SK-N-SH treated with all-trans-retinoic acid at 6 μM for 48 hours (cell line): ENCODE data around the gene NFIA.

Experiments
- ATAC-seq: fragments of 200-7000 bp; cut with Tn5 transposase; 3 replicates; pipeline ENCODE4 v1.9.1; 2020; ENCODE audit warnings: mild to moderate bottlenecking, moderate library complexity
- BACH2 ChIP-seq: fragments of 250-450 bp; sonication (Bioruptor Pico); IDR thresholded peaks from 2 replicates; pipeline ENCODE4 v1.9.0; 2021; ENCODE audit warnings: mild to moderate bottlenecking, borderline replicate concordance
- CREB5 ChIP-seq: fragments of 250-450 bp; sonication (Bioruptor Pico); IDR thresholded peaks from 2 replicates; pipeline ENCODE4 v1.5.1; 2020; ENCODE audit warnings: low read depth, mild to moderate bottlenecking, moderate library complexity
- CSDC2 ChIP-seq: fragments of 250-450 bp; sonication (Bioruptor Pico); IDR thresholded peaks from 2 replicates; pipeline ENCODE4 v1.5.0; 2020; ENCODE audit warnings: mild to moderate bottlenecking, moderate library complexity
- ESRRG ChIP-seq: fragments of 250-450 bp; sonication (Bioruptor Pico); IDR thresholded peaks from 2 replicates; pipeline ENCODE4 v1.6.1; 2021; ENCODE audit warnings: mild to moderate bottlenecking
- GLIS3 ChIP-seq: fragments of 250-450 bp; sonication (Bioruptor Pico); IDR thresholded peaks from 2 replicates; pipeline ENCODE4 v1.5.0; 2020; ENCODE audit warnings: mild to moderate bottlenecking, moderate library complexity
- ISL1 ChIP-seq: fragments of 250-450 bp; sonication (Bioruptor Pico); IDR thresholded peaks from 2 replicates; pipeline ENCODE4 v2.1.2; 2022; ENCODE audit warnings: mild to moderate bottlenecking, moderate library complexity
- OSR1 ChIP-seq: fragments of 250-450 bp; sonication (Bioruptor Pico); IDR thresholded peaks from 2 replicates; pipeline ENCODE4 v1.8.0; 2022; ENCODE audit warnings: moderate library complexity, mild to moderate bottlenecking, inconsistent platforms
- PPARA ChIP-seq: fragments of 250-450 bp; sonication (Bioruptor Pico); IDR thresholded peaks from 2 replicates; pipeline ENCODE4 v1.5.0; 2020; ENCODE audit warnings: mild to moderate bottlenecking, borderline replicate concordance
- RARB ChIP-seq: fragments of 250-450 bp; sonication (Bioruptor Pico); IDR thresholded peaks from 2 replicates; pipeline ENCODE4 v1.8.0; 2021; ENCODE audit warnings: mild to moderate bottlenecking, moderate library complexity
- SNAI2 ChIP-seq: fragments of 250-450 bp; sonication (Bioruptor Pico); IDR thresholded peaks from 2 replicates; pipeline ENCODE4 v1.5.0; 2020; ENCODE audit warnings: mild to moderate bottlenecking, moderate library complexity
- TCF4 ChIP-seq: fragments of 250-450 bp; sonication (Bioruptor Pico); IDR thresholded peaks from 2 replicates; pipeline ENCODE4 v1.8.0; 2021; ENCODE audit warnings: mild to moderate bottlenecking, moderate library complexity, borderline replicate concordance
- TOX ChIP-seq: fragments of 250-450 bp; sonication (Bioruptor Pico); IDR thresholded peaks from 2 replicates; pipeline ENCODE4 v1.8.0; 2021; ENCODE audit warnings: mild to moderate bottlenecking, moderate library complexity, borderline replicate concordance
- TSHZ2 ChIP-seq: fragments of 250-450 bp; sonication (Bioruptor Pico); IDR thresholded peaks from 2 replicates; pipeline ENCODE4 v1.5.0; 2020; ENCODE audit warnings: mild to moderate bottlenecking, moderate library complexity
- ZC3H10 ChIP-seq: fragments of 250-450 bp; sonication (Bioruptor Pico); IDR thresholded peaks from 2 replicates; pipeline ENCODE4 v1.5.1; 2021; ENCODE audit warnings: mild to moderate bottlenecking, moderate library complexity
- ZFP3 ChIP-seq: fragments of 250-450 bp; sonication (Bioruptor Pico); IDR thresholded peaks from 2 replicates; pipeline ENCODE4 v1.5.0; 2020; ENCODE audit warnings: mild to moderate bottlenecking, moderate library complexity
- ZFP30 ChIP-seq: fragments of 450-650 bp; formaldehyde crosslinking; IDR thresholded peaks from 2 replicates; pipeline ENCODE4 v1.5.0; 2022; ENCODE audit warnings: mild to moderate bottlenecking, moderate library complexity
- ZNF70 ChIP-seq: fragments of 450-650 bp; formaldehyde crosslinking; IDR thresholded peaks from 2 replicates; pipeline ENCODE4 v1.5.0; 2020; ENCODE audit warnings: mild to moderate bottlenecking, moderate library complexity
- ZNF8 ChIP-seq: fragments of 450-650 bp; formaldehyde crosslinking; IDR thresholded peaks from 2 replicates; pipeline ENCODE4 v1.5.0; 2020; ENCODE audit warnings: mild to moderate bottlenecking, moderate library complexity
- TF ChIP-seq, protein P1 (sequence below): fragments of 250-450 bp; sonication (Bioruptor Pico); IDR thresholded peaks from 2 replicates; pipeline ENCODE4 v1.8.0; 2021; ENCODE audit warnings: low read depth, mild to moderate bottlenecking, moderate library complexity, borderline replicate concordance

Gene NFIA

GRCh38 chr1:61501971-61502916 lies 419.9 kb downstream of the NFIA start:
- no peak for TF ChIP-seq ZNF70 (CRISPR knock-in tag)
- TF ChIP-seq ZNF8 = no peak
- no peak for TF ChIP-seq OSR1 (CRISPR knock-in tag)
- ATAC-seq = no peak

DNA sequence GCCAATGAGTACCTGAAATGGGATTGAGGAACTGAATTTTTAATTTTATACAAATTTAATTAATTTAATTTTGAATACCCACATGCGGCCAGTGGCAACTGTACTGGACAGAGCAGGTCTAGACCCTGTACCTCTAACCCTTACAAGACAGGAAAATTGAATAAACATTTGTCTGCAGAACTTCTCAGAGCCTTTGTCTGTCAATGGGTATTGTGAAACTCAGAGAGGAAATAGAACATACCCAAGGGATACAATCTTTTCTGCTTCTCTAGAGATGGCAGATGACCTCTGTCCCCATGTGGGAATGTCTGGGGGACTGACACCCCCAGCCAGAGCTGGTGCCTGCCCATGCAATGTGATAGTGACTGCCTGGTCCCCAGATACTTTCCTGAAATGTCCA lies 421.9 kb downstream of the NFIA start:
- no peak for ATAC-seq
- TF ChIP-seq TOX (CRISPR knock-in tag) (no peak), CSDC2 (CRISPR knock-in tag) (no peak), ZNF70 (CRISPR knock-in tag) (no peak), ZFP30 (CRISPR knock-in tag) (no peak), ISL1 (no peak), BACH2 (CRISPR knock-in tag) (no peak), SNAI2 (no peak), CREB5 (no peak), ZFP3 (CRISPR knock-in tag) (no peak), GLIS3 (no peak), TCF4 (CRISPR knock-in tag) (no peak), TSHZ2 (CRISPR knock-in tag) (no peak), ESRRG (no peak), ZC3H10 (CRISPR knock-in tag) (no peak), ZNF8 (no peak), OSR1 (CRISPR knock-in tag) (no peak), PPARA (CRISPR knock-in tag) (no peak), RARB (CRISPR knock-in tag) (no peak)
- TF ChIP-seq, protein P1, sequence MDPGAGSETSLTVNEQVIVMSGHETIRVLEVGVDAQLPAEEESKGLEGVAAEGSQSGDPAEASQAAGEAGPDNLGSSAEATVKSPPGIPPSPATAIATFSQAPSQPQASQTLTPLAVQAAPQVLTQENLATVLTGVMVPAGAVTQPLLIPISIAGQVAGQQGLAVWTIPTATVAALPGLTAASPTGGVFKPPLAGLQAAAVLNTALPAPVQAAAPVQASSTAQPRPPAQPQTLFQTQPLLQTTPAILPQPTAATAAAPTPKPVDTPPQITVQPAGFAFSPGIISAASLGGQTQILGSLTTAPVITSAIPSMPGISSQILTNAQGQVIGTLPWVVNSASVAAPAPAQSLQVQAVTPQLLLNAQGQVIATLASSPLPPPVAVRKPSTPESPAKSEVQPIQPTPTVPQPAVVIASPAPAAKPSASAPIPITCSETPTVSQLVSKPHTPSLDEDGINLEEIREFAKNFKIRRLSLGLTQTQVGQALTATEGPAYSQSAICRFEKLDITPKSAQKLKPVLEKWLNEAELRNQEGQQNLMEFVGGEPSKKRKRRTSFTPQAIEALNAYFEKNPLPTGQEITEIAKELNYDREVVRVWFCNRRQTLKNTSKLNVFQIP (CRISPR knock-in tag) = no peak

GRCh38 chr1:61504852-61505390 lies 422.6 kb downstream of the NFIA start:
- ATAC-seq = peak; percentile 60
- TF ChIP-seq GLIS3 (no peak), OSR1 (CRISPR knock-in tag) (no peak), BACH2 (CRISPR knock-in tag) (no peak), SNAI2 (no peak), ISL1 (peak; percentile 36; the same call in 1 of the 2 replicates), ZC3H10 (CRISPR knock-in tag) (no peak), TCF4 (CRISPR knock-in tag) (no peak), CSDC2 (CRISPR knock-in tag) (no peak), CREB5 (peak; percentile 76; the same call in 1 of the 2 replicates), TSHZ2 (CRISPR knock-in tag) (no peak), ZFP30 (CRISPR knock-in tag) (no peak)
- TF ChIP-seq, protein P1 (CRISPR knock-in tag) = no peak
